ENCODE data around the gene SLC6A20. TPM values are rescaled to one million over a fixed set of nuclear protein-coding genes. Genes with fewer than 3 reads are reported as not detected.

Gene SLC6A20
- total RNA-seq, 1 donor from 2014 or later, result 0.75 TPM

DNA sequence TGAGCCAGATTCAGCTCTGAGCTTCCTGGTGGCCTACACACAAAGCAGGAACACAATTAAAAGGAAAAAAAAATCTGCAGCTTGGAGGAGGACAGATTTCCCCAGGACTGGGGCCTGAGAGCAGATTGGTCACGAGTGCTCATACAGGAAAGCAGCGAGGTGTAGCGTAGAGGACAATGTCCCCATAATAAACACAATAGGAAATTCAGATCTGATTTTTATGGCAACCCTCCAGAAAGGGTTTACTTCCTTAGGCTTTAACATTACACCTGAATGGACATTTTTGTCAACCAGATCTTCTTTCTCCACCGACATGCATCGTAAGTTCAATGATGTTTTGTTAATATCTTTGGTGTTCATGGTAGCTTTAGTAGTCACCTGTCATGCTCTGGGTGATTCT is 23.3 kb downstream of the SLC6A20 start:
- H3K36me3 ChIP-seq (ENCODE audit: control insufficient read depth, insufficient read depth, low read length), result no peaks in the 10 kb centered on the region

GRCh38 chr3:45772341-45773035 is 23.8 kb downstream of the SLC6A20 start:
- H3K4me3 ChIP-seq (ENCODE audit: low read depth, low read length), result no peak overlapping the region
- no peaks in the 10 kb centered on the region for H3K36me3 ChIP-seq (ENCODE audit: control insufficient read depth, insufficient read depth, low read length)
- DNase-seq (ENCODE audit: low read depth), result no peak
- TF ChIP-seq CTCF (IDR thresholded peaks at IDR 0.05; ENCODE audit: insufficient read depth, low read length, poor library complexity, severe bottlenecking), result no peak
- H3K27me3 ChIP-seq (ENCODE audit: control insufficient read depth, insufficient read depth, low read length), result no peaks in the 10 kb centered on the region

More for the DNA sequence above, 23.3 kb downstream of the SLC6A20 start:
- no peak for DNase-seq (ENCODE audit: low read depth)
- H3K4me3 ChIP-seq (ENCODE audit: low read depth, low read length), result no peak overlapping the region
- TF ChIP-seq CTCF (IDR thresholded peaks at IDR 0.05; ENCODE audit: insufficient read depth, low read length, poor library complexity, severe bottlenecking), result no peak
- H3K27me3 ChIP-seq (ENCODE audit: control insufficient read depth, insufficient read depth, low read length), result no peaks in the 10 kb centered on the region

- no peak overlapping the region for H3K4me3 ChIP-seq (ENCODE audit: low read depth, low read length)
Measured at GRCh38 chr3:45771831-45772230, 24.5 kb downstream of the SLC6A20 start.

GRCh38 chr3:45771166-45771775 is 25.1 kb downstream of the SLC6A20 start:
- DNase-seq (ENCODE audit: low read depth), result no peak
- H3K36me3 ChIP-seq (ENCODE audit: control insufficient read depth, insufficient read depth, low read length), result no peaks in the 10 kb centered on the region
- H3K27me3 ChIP-seq (ENCODE audit: control insufficient read depth, insufficient read depth, low read length), result no peaks in the 10 kb centered on the region
- no peak for TF ChIP-seq CTCF (IDR thresholded peaks at IDR 0.05; ENCODE audit: insufficient read depth, low read length, poor library complexity, severe bottlenecking)
- no peak overlapping the region for H3K4me3 ChIP-seq (ENCODE audit: low read depth, low read length)

More at GRCh38 chr3:45771831-45772230, 24.5 kb downstream of the SLC6A20 start:
- no peak for TF ChIP-seq CTCF (IDR thresholded peaks at IDR 0.05; ENCODE audit: insufficient read depth, low read length, poor library complexity, severe bottlenecking)
- Histone ChIP-seq H3K27me3 (ENCODE audit: control insufficient read depth, insufficient read depth, low read length) (no peaks in the 10 kb centered on the region), H3K36me3 (ENCODE audit: control insufficient read depth, insufficient read depth, low read length) (no peaks in the 10 kb centered on the region)
- no peak for DNase-seq (ENCODE audit: low read depth)

DNA sequence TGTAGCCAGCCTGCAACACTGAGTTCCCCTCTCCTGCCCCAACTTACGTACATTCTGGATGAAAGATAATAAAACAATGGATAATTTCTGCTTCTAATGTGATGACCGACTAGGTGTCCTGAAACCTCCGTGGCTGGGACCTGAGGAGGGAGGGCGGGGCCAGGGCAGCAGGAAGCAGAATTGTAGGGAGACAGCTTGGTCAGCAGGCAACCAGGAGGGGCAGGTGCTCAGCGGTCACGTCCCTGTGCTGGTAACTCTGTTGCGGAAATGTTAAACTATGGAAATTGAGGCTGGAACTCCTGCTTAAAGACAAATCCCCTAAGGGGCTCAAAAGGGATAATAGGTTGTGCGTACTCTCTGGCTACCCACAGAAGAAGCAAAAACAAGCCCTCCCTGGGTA is 30.4 kb downstream of the SLC6A20 start:
- Histone ChIP-seq H3K4me3 (ENCODE audit: low read depth, low read length) (no peak overlapping the region), H3K27me3 (ENCODE audit: control insufficient read depth, insufficient read depth, low read length) (no peaks in the 10 kb centered on the region), H3K36me3 (ENCODE audit: control insufficient read depth, insufficient read depth, low read length) (no peaks in the 10 kb centered on the region)
- DNase-seq (ENCODE audit: low read depth), result no peak
- no peak for TF ChIP-seq CTCF (IDR thresholded peaks at IDR 0.05; ENCODE audit: insufficient read depth, low read length, poor library complexity, severe bottlenecking)
